Middle frontal gyrus (tissue), 1 donor: ENCODE measurements around the gene SH2D2A.

Source experiments
- DNase-seq: peaks from one replicate; pipeline ENCODE4 v3.0.0-alpha.2; 2015; ENCODE audit warnings: low spot score; ENCODE audit errors: extremely low spot score

SH2D2A gene

GRCh38 chr1:156803086-156803851 is 13.4 kb downstream of the SH2D2A start:
- DNase-seq: no peak

GRCh38 chr1:156802421-156802935 is 14.2 kb downstream of the SH2D2A start:
- DNase-seq: no peak

GRCh38 chr1:156801409-156802121 is 15.1 kb downstream of the SH2D2A start:
- DNase-seq: no peak

GRCh38 chr1:156797212-156797871 is 19.3 kb downstream of the SH2D2A start:
- DNase-seq: no peak

GRCh38 chr1:156796340-156797097 is 20.1 kb downstream of the SH2D2A start:
- DNase-seq: no peak

GRCh38 chr1:156795787-156796186 is 20.9 kb downstream of the SH2D2A start:
- peak; percentile 50 for DNase-seq

- DNase-seq: no peak
Measured at GRCh38 chr1:156795374-156795733, 21.3 kb downstream of the SH2D2A start.

- no peak for DNase-seq
Measured at GRCh38 chr1:156794506-156795373, 21.9 kb downstream of the SH2D2A start.

- DNase-seq: no peak
Measured at GRCh38 chr1:156789621-156790318, 26.9 kb downstream of the SH2D2A start.

- DNase-seq: no peak
Measured at GRCh38 chr1:156788136-156788535, 28.5 kb downstream of the SH2D2A start.

- DNase-seq: no peak
Measured at GRCh38 chr1:156786640-156787039, 30.0 kb downstream of the SH2D2A start.

- DNase-seq: no peak
Measured at GRCh38 chr1:156785458-156785857, 31.2 kb downstream of the SH2D2A start.

- DNase-seq: no peak
Measured at GRCh38 chr1:156781585-156782186, 35.0 kb downstream of the SH2D2A start.

GRCh38 chr1:156777573-156777972 is 39.1 kb downstream of the SH2D2A start:
- no peak for DNase-seq

GRCh38 chr1:156776942-156777341 is 39.7 kb downstream of the SH2D2A start:
- DNase-seq: no peak

- no peak for DNase-seq
Measured at GRCh38 chr1:156775799-156776198, 40.8 kb downstream of the SH2D2A start.

- no peak for DNase-seq
Measured at GRCh38 chr1:156773607-156774006, 43.0 kb downstream of the SH2D2A start.

- no peak for DNase-seq
Measured at GRCh38 chr1:156772728-156773497, 43.7 kb downstream of the SH2D2A start.

- no peak for DNase-seq
Measured at GRCh38 chr1:156772222-156772621, 44.4 kb downstream of the SH2D2A start.
